Measurements from ENCODE around the gene NOX5.
A peak's percentile ranks its signal among the peaks of the same experiment; 100 is the strongest.
"Not testable (repeated sequence)": the region's sequence is repeated elsewhere in the genome, so short reads cannot be mapped to it uniquely, and the experiment has no call there.

NOX5 gene, protein sequence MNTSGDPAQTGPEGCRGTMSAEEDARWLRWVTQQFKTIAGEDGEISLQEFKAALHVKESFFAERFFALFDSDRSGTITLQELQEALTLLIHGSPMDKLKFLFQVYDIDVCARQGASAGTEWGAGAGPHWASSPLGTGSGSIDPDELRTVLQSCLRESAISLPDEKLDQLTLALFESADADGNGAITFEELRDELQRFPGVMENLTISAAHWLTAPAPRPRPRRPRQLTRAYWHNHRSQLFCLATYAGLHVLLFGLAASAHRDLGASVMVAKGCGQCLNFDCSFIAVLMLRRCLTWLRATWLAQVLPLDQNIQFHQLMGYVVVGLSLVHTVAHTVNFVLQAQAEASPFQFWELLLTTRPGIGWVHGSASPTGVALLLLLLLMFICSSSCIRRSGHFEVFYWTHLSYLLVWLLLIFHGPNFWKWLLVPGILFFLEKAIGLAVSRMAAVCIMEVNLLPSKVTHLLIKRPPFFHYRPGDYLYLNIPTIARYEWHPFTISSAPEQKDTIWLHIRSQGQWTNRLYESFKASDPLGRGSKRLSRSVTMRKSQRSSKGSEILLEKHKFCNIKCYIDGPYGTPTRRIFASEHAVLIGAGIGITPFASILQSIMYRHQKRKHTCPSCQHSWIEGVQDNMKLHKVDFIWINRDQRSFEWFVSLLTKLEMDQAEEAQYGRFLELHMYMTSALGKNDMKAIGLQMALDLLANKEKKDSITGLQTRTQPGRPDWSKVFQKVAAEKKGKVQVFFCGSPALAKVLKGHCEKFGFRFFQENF
- long read RNA-seq, donor 1 = 0 reads
- long read RNA-seq, donor 2 = 0 reads
- long read RNA-seq, donor 3 = 0 reads
- long read RNA-seq, donor 4 = 0 reads
- long read RNA-seq, donor 5 = 0 reads
- long read RNA-seq, donor 6 = 0 reads
- long read RNA-seq, donor 7 = 0 reads
- long read RNA-seq, donor 8 = 0 reads

DNA sequence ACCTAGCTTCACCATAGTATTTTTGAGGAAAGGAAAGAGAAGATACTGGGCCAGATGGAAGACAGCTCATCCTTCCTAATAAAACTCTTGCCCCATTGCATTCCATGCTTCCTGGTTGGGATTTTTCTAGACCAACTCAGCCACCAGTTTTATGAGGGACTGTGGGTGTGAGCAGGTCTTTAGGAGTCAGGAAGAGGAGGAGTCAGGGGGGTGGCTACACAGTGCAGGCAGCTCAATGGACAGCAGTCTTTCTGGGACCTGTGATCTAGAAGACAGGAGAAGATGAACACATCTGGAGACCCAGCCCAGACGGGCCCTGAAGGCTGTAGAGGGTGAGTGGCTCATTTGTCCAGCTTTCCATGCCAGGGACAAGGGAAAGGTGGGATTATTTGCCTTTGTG is at the start of gene NOX5:
NOX5 (plus strand) TSS at position 242 of the 400 bp plus-strand sequence; CDS start at position 283, 41 bp downstream.
- DNase-seq = no peak

- DNase-seq = no peak
These were observed 47.5 kb upstream of the NOX5 start for GRCh38 chr15:68966996-68967395.

DNA sequence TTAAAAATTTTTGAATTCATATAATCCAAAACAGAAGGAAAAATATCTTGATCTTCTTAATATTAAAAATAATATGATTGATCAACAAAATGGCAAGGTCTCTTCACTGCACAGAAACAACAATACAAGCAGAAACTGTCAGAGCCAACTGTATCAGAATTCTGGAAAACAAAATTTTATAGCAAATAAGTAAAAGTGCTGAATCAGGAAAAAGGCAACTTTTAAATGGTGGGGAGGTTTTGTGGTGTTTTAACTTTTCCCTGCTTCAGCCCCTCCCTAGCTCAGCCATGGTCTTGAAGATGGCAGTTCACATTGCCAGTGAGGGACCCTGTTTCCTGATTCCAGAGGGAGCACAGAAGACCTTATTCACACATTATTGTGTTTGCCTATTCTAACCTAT is 46.5 kb upstream of the NOX5 start:
- no peak for DNase-seq

GRCh38 chr15:68969298-68969697 is 45.2 kb upstream of the NOX5 start:
- DNase-seq = no peak

DNA sequence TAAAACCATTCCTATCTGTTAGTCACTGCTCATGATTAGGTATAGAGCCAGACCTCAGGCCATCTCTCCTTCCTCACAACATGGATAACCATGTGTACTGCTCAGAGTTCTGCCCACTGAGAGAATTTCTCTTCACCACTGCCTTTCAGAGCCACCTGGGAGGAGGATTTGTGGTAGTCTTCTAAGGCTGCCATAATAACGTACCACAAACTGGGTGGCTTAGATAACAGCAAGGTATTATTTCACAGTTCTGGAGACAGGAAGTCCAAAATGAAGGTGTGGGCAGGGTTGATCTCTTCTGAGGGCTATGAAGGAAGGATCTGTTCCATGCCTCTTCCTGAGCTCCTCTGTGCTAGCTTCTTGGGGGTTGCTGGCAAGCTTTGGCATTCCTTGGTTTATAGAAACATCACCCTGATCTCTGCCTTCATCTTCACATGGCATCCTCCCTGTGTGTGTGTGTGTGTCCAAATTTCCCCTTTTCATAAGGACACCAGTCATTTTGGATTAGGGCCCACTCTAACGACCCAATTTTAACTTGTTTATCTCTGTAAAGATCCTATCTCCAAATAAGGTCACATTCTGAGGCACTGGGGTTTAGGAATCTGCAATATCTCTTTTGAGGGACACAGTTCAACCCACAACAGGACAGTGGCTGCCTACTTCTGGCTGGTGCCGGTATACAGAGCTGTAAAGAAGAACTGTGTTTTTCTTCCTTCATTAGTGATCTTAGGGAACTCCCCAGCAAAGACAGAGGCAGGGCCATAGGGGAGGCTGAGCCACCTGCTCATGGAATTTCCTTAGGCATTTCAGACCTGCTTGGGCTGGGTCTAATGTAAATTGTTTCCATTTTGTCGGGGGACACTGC is 42.1 kb upstream of the NOX5 start:
- DNase-seq = no peak

GRCh38 chr15:68975651-68976160 is 38.8 kb upstream of the NOX5 start:
- DNase-seq = not testable (repeated sequence)

- DNase-seq = not testable (repeated sequence)
These were observed 37.1 kb upstream of the NOX5 start for GRCh38 chr15:68977426-68977825.

DNA sequence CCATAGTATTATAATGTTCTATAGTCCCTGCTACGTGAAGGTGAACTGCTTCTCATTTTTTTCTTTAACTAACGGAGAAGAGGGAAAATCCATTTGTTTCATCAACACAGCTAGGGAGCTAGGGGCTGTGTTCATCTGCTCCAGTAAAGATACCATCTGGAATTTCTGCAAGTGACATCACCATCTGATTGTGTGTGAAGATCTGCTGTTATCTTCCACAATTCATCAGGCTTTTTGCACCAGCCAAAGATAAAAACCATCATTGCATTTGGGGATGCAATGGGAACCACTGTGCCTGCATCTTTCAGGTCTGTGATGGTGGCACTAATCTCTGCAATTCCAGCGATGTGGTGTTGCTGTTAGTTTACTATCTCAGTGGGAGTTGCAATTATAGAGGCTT is 35.5 kb upstream of the NOX5 start:
- no peak for DNase-seq

DNA sequence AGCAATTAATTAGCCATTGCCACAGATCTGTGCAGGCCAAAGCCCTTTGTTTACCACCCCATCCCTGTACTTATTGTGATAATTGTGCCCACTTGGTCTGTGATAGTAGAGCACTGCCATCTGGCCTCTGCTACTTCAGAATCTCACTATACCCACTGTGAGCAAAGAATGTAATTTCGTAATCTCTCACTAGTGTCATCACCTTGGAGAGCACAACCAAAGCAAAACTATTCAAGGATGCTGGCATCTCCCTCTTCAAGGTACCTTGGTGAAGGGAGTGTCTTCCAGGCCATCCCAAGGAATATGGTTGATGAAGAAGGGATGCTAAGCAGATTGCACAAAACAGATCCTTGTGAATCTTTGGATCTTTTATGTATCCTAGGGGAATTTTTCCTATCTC is 34.7 kb upstream of the NOX5 start:
- DNase-seq = no peak

DNA sequence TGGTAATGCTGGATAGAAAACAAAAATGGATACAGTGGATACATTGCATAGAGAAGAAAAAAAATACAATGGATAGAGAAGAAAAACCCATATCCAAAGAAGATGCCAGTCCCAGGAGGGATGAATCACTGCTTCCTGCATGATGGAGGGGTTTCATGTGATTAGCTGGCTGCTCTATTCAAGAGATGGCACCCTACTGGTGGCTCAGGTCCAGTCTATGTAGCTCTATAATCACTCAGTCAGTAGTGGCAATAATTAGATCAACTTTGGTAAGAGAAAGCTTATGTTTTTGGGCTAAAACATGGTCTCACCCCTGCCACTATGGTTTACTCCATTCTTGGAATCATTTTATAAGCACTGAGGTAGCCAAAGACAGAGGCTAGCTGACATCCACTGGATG is 33.7 kb upstream of the NOX5 start:
- no peak for DNase-seq

GRCh38 chr15:68981941-68982340 is 32.6 kb upstream of the NOX5 start:
- DNase-seq = no peak

DNA sequence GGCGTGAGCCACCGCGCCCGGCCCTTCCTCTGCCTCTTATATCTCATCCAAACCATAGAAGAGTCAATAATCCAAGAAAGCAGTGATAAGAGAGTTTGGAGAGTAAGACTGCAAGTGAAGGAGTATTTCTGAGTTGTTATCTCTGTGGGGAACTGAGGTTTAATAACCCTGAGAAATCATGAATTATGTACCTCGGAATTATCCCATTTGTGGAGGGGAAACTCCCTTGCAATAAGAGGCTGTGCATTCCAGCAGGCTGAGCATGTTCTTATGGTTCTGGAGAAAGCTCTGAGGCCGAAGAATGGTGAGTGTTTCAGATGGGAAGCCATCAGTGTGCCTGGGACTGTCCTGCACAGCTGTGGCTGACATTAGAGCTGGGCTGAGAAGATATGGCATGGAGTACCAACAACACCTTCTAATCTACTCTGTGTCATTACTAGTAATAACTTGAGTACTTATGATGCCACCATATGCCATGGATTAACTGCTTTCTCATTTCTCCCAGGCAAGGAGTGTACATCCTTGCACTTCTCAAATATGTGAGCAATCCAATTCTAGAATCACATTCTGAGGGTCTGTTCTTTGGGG is 31.4 kb upstream of the NOX5 start:
- DNase-seq = no peak

- peak; percentile 37 for DNase-seq
These were observed 30.5 kb upstream of the NOX5 start for GRCh38 chr15:68983961-68984481.

DNA sequence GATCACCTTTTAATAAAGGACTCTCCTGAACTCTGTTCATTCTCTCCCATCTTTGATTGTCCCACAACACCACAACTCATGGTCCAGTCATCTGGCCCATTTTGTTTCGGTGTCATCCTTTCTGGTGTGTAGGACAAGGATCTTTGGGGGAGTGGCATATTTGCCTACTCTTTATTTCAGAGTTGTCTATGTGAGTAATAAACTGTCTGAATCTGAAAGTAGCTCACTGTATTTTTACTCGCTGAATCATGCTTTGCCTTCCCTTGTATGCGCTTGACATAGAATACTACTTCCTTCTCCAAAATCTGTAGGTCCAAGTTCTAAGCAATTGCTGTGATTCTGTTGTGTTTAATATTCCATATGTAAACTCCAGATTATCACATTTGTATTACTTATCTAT is 29.9 kb upstream of the NOX5 start:
- no peak for DNase-seq

DNA sequence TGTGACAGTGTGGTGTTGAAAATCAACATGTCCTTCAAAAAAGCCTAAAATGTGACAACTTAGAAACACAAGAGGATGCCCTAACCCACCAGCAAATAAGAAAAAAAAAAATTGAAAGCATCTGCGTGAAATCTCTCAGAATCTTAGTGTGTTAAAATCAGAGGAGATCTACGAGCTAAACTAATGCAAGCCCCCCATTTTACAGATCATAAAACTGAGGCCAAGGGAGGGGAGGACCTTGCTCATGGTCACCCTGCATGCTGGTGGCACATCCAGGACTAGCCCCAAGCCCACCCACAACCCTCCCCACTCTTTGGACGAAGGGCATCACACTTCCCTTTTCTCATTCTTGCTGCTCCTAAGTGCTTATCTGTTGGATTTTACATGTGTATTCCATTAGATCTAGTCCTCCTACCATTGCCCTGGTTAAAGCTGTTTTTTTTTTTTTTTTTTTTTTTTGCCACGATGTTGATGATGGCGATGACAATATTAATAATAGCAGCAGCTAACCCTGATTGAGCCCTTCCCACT is 29.1 kb upstream of the NOX5 start:
- no peak for DNase-seq

DNA sequence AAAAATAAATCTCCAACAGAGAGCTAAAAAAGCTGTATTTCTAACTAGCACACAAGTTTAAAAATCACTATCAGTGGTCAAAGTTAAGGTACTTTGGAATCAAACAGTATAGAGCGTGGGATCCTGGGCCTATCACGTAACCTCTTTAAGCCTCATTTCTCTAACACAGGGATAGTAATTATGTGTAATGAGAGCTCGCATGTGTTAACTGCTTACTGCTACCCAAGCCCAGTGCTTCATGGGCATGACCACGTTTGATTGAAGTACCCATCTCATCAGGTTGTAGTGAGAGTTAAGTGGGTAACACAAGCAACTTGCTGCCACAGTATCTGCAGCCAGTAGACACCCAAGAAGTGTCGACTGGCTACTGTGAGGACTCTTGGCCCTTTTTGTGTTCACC is 28.2 kb upstream of the NOX5 start:
- DNase-seq = no peak

- DNase-seq = no peak
These were observed 27.4 kb upstream of the NOX5 start for GRCh38 chr15:68987120-68987519.

- DNase-seq = no peak
These were observed 26.8 kb upstream of the NOX5 start for GRCh38 chr15:68987676-68988075.

- DNase-seq = no peak
These were observed 24.8 kb upstream of the NOX5 start for GRCh38 chr15:68989541-68990230.

GRCh38 chr15:68990231-68990991 is 24.1 kb upstream of the NOX5 start:
- DNase-seq = no peak

Data from right kidney (tissue), 9 donors.